Measurements from ENCODE around the gene SFT2D2. TPM values are rescaled to one million over a fixed set of nuclear protein-coding genes. Genes with fewer than 3 reads are reported as not detected.

The SFT2D2 gene
- total RNA-seq (10 to 100 TPM; 36.7 to 43.2 (median 39.2) TPM), polyA plus RNA-seq (10 to 100 TPM in 1 of 3 donors, 1 to 10 TPM in 2; 2.5 to 14.8 (median 3.0) TPM)

DNA sequence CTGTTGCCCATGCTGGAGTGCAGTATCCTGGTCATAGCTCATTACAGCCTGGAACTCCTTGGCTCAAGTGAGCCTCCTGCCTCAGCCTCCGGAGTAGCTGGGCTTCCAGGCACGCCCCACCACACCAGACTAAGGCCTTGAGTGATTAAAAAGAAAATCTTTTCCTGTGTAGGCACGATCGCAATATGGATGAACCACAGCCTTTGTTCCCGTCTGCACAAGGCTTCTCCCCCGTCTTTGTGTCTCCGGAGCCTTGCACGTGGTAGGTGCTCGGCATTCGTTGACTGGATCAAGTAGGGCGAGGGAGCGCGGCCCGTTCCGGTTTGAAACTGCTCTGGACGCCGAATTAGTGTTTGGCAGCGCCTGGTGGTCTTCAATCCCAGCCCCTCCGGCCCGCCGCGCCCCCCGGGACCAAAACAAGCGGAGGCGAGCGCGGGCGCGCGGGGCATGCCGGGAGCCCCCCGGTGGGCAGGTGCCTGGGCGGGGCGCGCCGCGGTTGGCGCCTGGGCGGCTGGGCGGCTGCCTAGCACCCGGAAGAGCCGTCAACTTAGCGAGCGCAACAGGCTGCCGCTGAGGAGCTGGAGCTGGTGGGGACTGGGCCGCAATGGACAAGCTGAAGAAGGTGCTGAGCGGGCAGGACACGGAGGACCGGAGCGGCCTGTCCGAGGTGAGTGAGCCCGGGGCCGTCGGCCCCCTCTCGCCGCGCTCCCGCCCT lies at the start of gene SFT2D2:
SFT2D2 (plus strand) TSS at position 529 of the 715 bp plus-strand sequence; CDS start at position 605, 76 bp downstream.
- no peaks in the 10 kb centered on the region for H3K27me3 ChIP-seq
- H3K27ac ChIP-seq: peak within 1 kb of the TSS; percentile 85 to 93 (median 90)
- peaks cover 0 to 44% (median 40%) of the 10 kb centered on the region in 4 donors for H3K4me1 ChIP-seq
- no peaks in the 10 kb centered on the region for H3K9me3 ChIP-seq
- intact Hi-C loops (cut with DNase I): loop anchor here (5.0 to 10.0 kb wide), 2 partner anchors 88 to 879 kb away; partner anchors contain the start of genes ATP1B1 and GPR161
- WGBS, 2 donors: 2 to 3% methylated on average over 58 of the region's 58 CpGs
- H3K36me3 ChIP-seq: peaks cover 0 to 5% (median 0%) of the 10 kb centered on the region in 4 donors
- DNase-seq: peak; percentile 88
- peak within 1 kb of the TSS; percentile 75 to 95 (median 82) for H3K4me3 ChIP-seq
- peak; percentile 64 to 93 (median 89) for TF ChIP-seq POLR2AphosphoS5 (IDR thresholded peaks at IDR 0.05)
- no peak for TF ChIP-seq EP300 (IDR thresholded peaks at IDR 0.05)
- TF ChIP-seq, protein P1, sequence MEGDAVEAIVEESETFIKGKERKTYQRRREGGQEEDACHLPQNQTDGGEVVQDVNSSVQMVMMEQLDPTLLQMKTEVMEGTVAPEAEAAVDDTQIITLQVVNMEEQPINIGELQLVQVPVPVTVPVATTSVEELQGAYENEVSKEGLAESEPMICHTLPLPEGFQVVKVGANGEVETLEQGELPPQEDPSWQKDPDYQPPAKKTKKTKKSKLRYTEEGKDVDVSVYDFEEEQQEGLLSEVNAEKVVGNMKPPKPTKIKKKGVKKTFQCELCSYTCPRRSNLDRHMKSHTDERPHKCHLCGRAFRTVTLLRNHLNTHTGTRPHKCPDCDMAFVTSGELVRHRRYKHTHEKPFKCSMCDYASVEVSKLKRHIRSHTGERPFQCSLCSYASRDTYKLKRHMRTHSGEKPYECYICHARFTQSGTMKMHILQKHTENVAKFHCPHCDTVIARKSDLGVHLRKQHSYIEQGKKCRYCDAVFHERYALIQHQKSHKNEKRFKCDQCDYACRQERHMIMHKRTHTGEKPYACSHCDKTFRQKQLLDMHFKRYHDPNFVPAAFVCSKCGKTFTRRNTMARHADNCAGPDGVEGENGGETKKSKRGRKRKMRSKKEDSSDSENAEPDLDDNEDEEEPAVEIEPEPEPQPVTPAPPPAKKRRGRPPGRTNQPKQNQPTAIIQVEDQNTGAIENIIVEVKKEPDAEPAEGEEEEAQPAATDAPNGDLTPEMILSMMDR (IDR thresholded peaks at IDR 0.05): no peak
- TF ChIP-seq POLR2A (IDR thresholded peaks at IDR 0.05): peak; percentile 41 to 58

DNA sequence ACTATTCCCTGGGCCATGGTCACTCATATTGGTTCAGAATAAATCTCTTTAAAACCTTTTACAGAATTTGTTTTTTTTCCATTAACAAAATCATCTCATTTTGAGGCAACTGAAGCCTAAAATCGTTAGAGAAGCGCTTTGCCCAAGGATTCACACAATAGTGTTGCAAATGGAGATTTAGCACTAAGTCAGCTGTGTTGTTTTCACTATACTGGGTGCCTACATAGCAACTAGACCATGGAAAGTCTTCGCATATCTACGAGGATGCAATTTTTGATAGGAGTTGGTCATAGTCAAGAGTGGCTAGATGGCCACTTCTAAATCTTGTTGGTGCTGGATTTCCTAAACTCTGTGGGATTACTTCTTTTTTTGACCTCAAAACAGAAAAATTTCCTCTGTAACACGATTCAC lies 47.6 kb upstream of the SFT2D2 start:
- TF ChIP-seq EP300 (IDR thresholded peaks at IDR 0.05) (no peak), POLR2A (IDR thresholded peaks at IDR 0.05) (no peak), POLR2AphosphoS5 (IDR thresholded peaks at IDR 0.05) (no peak)
- TF ChIP-seq, protein P1 (IDR thresholded peaks at IDR 0.05): no peak

DNA sequence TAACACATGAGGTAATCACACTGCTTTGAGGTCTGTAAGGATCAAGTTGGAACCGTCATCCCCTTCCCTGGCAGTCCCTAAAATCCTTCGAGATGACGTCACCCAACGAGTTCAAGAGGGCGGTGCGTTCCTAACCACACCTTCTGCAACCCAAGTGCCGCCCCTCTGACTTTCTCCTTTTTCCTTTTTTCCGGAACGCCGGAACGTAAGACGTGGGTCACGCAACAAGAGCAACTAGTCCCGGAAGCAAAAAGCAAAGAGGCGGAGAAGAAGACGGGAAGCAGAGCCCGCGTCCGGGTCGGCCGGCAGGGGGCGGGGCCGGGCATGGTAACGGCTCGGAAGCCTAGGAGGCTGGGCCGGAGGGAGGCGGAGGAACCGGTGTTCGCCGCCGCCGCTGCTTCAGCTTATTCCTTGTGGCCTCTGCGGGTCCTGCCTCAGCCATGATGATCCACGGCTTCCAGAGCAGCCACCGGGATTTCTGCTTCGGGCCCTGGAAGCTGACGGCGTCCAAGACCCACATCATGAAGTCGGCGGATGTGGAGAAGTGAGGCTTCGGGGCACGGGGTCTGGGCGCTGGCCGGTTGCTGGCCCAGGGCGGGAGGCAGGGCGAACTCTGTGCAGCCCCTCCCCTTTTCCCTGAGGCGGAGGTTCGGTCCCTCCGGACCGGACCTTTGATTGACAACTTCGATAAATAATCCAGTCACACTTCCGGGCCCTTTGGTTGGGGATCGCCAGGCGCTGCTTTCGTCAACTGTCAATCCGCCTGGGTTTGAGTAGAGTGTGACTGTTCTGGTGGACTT lies 47.0 kb upstream of the SFT2D2 start, which contains the start of gene TIPRL:
TIPRL (plus strand) TSS at position 325 of the 800 bp plus-strand sequence; CDS start at position 441, 116 bp downstream.
- TF ChIP-seq, protein P1 (IDR thresholded peaks at IDR 0.05): peak; percentile 40 to 80 (median 74)
- TF ChIP-seq POLR2AphosphoS5 (IDR thresholded peaks at IDR 0.05): peak; percentile 82 to 93 (median 90)
- peak in 1 of 4 donors; percentile 65 for TF ChIP-seq EP300 (IDR thresholded peaks at IDR 0.05)
- peak; percentile 62 to 75 for TF ChIP-seq POLR2A (IDR thresholded peaks at IDR 0.05)
- H3K9me3 ChIP-seq: no peaks in the 10 kb centered on the region
- 0% methylated on average over 56 of the region's 56 CpGs for WGBS, 2 donors

More for the DNA sequence above, 47.6 kb upstream of the SFT2D2 start:
- no peaks in the 10 kb centered on the region for H3K36me3 ChIP-seq
- no peaks in the 10 kb centered on the region for H3K9me3 ChIP-seq
- intact Hi-C loops (cut with DNase I): loop anchor here (5.0 kb wide), 2 partner anchors 41 to 241 kb away; partner anchors contain the start of genes DCAF6, GPR161 and MPC2
- H3K4me3 ChIP-seq: peak overlapping the region; percentile 76 to 84 (median 78)
- WGBS, 2 donors: 74% methylated on average over 5 of the region's 5 CpGs
- peaks cover 0 to 13% (median 10%) of the 10 kb centered on the region in 4 donors for H3K4me1 ChIP-seq
- H3K27ac ChIP-seq: peak overlapping the region; percentile 88 to 95 (median 92)
- DNase-seq: no peak
- H3K27me3 ChIP-seq: no peaks in the 10 kb centered on the region

DNA sequence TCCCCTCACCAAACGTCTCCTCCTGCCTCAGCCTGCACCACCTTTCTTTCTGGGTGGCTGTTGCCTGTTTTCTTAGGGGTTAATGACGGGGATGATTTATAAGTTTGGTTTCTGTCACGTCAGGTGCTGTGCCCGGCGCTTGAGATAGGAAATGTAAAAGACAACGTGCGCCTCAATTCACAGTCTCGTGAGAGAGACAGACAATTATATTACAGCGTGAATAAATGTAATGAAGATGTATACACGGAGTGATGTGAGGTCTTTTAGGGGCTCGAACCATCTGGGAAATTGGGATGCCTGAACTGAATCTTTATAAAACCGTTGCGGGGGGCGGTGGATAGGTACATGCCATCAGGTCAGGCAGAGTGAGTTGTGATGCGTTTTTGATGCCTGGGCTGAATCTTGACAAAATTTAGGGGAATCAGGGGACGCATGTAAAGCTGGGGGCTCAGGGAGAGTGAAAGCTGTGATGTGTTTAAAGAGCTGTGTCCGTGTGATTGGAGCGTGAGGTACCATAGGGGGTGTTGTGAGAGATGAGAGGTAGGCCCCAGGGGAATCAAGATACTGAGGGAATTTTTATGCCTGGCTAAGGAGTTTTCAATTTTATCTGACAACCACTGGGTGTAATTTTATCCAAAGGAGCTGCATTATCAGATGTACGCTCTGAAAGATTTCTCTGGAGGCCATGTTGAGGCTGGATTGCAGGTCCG lies 46.2 kb upstream of the SFT2D2 start:
- 3 to 6% methylated on average over 20 of the region's 20 CpGs for WGBS, 2 donors
- H3K27me3 ChIP-seq: no peaks in the 10 kb centered on the region
- DNase-seq: no peak
- TF ChIP-seq, protein P1 (IDR thresholded peaks at IDR 0.05): no peak
- TF ChIP-seq EP300 (IDR thresholded peaks at IDR 0.05): no peak
- peak overlapping the region; percentile 88 to 95 (median 92) for H3K27ac ChIP-seq
- peaks cover 0 to under 1% (median 0%) of the 10 kb centered on the region in 4 donors for H3K36me3 ChIP-seq
- H3K4me1 ChIP-seq: peaks cover 0 to 13% (median 10%) of the 10 kb centered on the region in 4 donors
- H3K9me3 ChIP-seq: no peaks in the 10 kb centered on the region
- peak overlapping the region; percentile 76 to 84 (median 78) for H3K4me3 ChIP-seq
- intact Hi-C loops (cut with DNase I): loop anchor here (1.0 to 5.0 kb wide), 3 partner anchors 42 to 242 kb away; partner anchors contain the start of genes DCAF6, GPR161 and MPC2

More for the DNA sequence above, 47.0 kb upstream of the SFT2D2 start, which contains the start of gene TIPRL:
- Histone ChIP-seq H3K4me3 (peak within 1 kb of the TSS; percentile 76 to 84 (median 78)), H3K4me1 (peaks cover 0 to 13% (median 10%) of the 10 kb centered on the region in 4 donors), H3K36me3 (no peaks in the 10 kb centered on the region), H3K27me3 (no peaks in the 10 kb centered on the region), H3K27ac (peak within 1 kb of the TSS; percentile 88 to 95 (median 92))
- DNase-seq: peak; percentile 98
- intact Hi-C loops (cut with DNase I): loop anchor here (1.0 to 5.0 kb wide), 3 partner anchors 42 to 242 kb away; partner anchors contain the start of genes DCAF6, GPR161 and MPC2
